Heart left ventricle (tissue), 13 donors: Measurements from ENCODE around the gene SRGAP1.

Experiments
- CTCF ChIP-seq, 12 donors: fragments of 200-600 bp; sonication (generic) in 4 of 12; IDR thresholded peaks; one replicate each; pipeline versions ENCODE4 v1.5.0 to v1.8.0; 2018 to 2022; ENCODE audit warnings: antibody characterized with exemption in 12 of 12, mild to moderate bottlenecking in 5 of 12
- POLR2A ChIP-seq, 2 donors: fragments of 450-650 bp; IDR thresholded peaks; one replicate each; pipeline ENCODE4 v1.6.1; 2017; ENCODE audit warnings: antibody characterized with exemption in 2 of 2, mild to moderate bottlenecking in 2 of 2, moderate library complexity in 2 of 2
- donor health status: ischemic (EF 13 %, LVEDD 7.1; RV severe dilation, severe dysfunction).
- donor health status: DM: no; HTN: yes; CAD: no.
- donor health status: DM: no; HTN: no; CAD: no.
- donor health status: ischemic (EF 25% LVEDD 6.9; RV normal size, moderate dysfunction).
- donor health status: ischemic (EF 25% LVEDD 5.7; RV mildly dilated, moderate dysfunction).
- donor health status: ischemic (EF 35%, LVEDD 5.7; RV mildly dilated, moderate dysfunction).
- donor health status: nonischemic (EF 11% LVEDD 7.7; RV severe dilation, severe dysfunction).
- donor health status: DM: yes; HTN: yes; CAD: no.
- donor health status: PGD.
- donor health status: ischemic (EF 29% LVEDD 5.4; RV normal size, mild dysfunction).
- donor health status: nonischemic (EF 23%, LVEDD 6.1; RV moderate dilation, normal function).

DNA sequence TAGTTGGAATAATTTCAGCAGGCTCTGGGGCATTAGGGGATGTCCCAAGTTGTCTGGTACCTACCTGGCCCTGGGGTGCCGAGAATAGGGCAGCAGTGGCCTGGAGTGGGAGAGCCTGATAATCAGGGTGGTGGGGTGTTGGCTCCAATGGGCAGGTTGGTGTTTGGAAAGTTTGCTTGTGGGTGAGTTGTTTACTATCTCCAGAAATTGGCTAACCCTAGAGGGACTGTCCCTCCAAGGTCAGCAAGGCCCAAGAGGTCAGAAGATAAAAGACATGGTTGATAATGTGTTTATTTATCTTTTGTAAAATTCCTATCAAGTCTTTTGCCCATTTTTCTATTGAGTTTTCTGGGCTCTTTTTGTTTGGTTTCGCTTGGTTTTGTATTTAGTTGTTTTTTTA lies 272.5 kb downstream of the SRGAP1 start:
- TF ChIP-seq CTCF (IDR thresholded peaks at IDR 0.05) (no peak), POLR2A (IDR thresholded peaks at IDR 0.05) (no peak)
